PC-9 (cell line): ENCODE data around the gene FGD5.

Experiments used
- EZH2 ChIP-seq: fragments of 200-600 bp; sonication (generic); IDR thresholded peaks from 2 replicates; pipeline ENCODE4 v1.8.0; 2017; ENCODE audit warnings: antibody characterized with exemption, low read depth
- TF ChIP-seq, protein P1 (sequence below): fragments of 200-600 bp; sonication (generic); conservative IDR thresholded peaks from 2 replicates; pipeline ENCODE4 v1.6.1; 2017; ENCODE audit warnings: mixed run types, antibody characterized with exemption, mild to moderate bottlenecking, moderate library complexity

- TF ChIP-seq, protein P1, sequence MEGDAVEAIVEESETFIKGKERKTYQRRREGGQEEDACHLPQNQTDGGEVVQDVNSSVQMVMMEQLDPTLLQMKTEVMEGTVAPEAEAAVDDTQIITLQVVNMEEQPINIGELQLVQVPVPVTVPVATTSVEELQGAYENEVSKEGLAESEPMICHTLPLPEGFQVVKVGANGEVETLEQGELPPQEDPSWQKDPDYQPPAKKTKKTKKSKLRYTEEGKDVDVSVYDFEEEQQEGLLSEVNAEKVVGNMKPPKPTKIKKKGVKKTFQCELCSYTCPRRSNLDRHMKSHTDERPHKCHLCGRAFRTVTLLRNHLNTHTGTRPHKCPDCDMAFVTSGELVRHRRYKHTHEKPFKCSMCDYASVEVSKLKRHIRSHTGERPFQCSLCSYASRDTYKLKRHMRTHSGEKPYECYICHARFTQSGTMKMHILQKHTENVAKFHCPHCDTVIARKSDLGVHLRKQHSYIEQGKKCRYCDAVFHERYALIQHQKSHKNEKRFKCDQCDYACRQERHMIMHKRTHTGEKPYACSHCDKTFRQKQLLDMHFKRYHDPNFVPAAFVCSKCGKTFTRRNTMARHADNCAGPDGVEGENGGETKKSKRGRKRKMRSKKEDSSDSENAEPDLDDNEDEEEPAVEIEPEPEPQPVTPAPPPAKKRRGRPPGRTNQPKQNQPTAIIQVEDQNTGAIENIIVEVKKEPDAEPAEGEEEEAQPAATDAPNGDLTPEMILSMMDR: no peak
- TF ChIP-seq EZH2: no peak
Measured at GRCh38 chr3:14950274-14950673, 131.5 kb downstream of the FGD5 start.
